Esophagus muscularis mucosa (tissue), 4 donors: Measurements from ENCODE around the gene SEC23A.

ENCODE experiments used
- EP300 ChIP-seq: sonication (generic); formaldehyde crosslinking; IDR thresholded peaks from one replicate; pipeline ENCODE4 v1.6.1; 2017; ENCODE audit warnings: antibody characterized with exemption
- POLR2A ChIP-seq: fragments of 450-650 bp; IDR thresholded peaks from one replicate; pipeline ENCODE4 v1.6.1; 2017; ENCODE audit warnings: antibody characterized with exemption, moderate library complexity, mild to moderate bottlenecking, low read depth
- POLR2AphosphoS5 ChIP-seq, 2 donors: sonication (generic); formaldehyde crosslinking; IDR thresholded peaks; one replicate each; pipeline ENCODE4 v1.6.1; 2017; ENCODE audit warnings: antibody characterized with exemption in 2 of 2
- TF ChIP-seq, protein P1 (sequence below), 3 experiments: fragments of 200-600 bp in 2 of 3; fragments of 450-650 bp in 1 of 3; sonication (generic) in 2 of 3; IDR thresholded peaks; one replicate each; pipeline ENCODE4 v1.5.1; 2017 to 2019; ENCODE audit warnings: antibody characterized with exemption in 3 of 3, mild to moderate bottlenecking in 2 of 3, moderate library complexity in 1 of 3

DNA sequence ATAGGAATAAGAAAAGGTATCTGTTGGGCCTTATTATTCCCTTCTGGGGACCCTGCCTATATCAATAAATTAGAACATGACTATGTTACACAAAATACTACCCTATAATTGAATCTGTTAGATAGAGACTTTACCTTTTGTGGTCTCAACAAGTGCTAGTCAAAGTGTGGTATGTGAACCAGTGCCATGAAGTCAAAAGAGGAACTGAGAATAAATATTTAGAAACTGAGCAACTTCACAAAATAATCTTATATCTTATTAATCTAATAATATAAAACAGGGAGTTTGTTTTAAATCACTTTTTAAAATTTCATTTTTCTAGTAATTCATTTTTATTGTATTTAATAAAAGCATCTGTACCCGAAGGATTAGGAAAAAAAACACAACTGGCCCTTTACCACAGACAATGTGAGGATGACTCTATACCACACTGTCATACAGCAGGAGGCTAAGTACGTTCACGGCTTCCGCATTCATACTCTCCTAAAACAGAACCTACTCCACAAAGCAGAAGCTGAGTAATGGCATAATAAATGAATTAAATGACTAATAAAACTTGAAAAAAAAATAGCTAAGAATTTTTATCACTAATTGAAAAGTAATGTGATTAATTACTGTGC, 42.1 kb downstream of the SEC23A start:
- TF ChIP-seq, protein P1, sequence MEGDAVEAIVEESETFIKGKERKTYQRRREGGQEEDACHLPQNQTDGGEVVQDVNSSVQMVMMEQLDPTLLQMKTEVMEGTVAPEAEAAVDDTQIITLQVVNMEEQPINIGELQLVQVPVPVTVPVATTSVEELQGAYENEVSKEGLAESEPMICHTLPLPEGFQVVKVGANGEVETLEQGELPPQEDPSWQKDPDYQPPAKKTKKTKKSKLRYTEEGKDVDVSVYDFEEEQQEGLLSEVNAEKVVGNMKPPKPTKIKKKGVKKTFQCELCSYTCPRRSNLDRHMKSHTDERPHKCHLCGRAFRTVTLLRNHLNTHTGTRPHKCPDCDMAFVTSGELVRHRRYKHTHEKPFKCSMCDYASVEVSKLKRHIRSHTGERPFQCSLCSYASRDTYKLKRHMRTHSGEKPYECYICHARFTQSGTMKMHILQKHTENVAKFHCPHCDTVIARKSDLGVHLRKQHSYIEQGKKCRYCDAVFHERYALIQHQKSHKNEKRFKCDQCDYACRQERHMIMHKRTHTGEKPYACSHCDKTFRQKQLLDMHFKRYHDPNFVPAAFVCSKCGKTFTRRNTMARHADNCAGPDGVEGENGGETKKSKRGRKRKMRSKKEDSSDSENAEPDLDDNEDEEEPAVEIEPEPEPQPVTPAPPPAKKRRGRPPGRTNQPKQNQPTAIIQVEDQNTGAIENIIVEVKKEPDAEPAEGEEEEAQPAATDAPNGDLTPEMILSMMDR (IDR thresholded peaks at IDR 0.05), result no peak
- no peak for TF ChIP-seq POLR2A
- no peak for TF ChIP-seq EP300
- TF ChIP-seq POLR2AphosphoS5 (IDR thresholded peaks at IDR 0.05), result no peak
